Erythroblast (primary cell): ENCODE measurements around the gene CDH22.
A peak's percentile ranks its signal among the peaks of the same experiment; 100 is the strongest.

Source experiments
- DNase-seq, 2 experiments: peaks; one replicate each; lab custom pipeline; 2025; lab: John Stamatoyannopoulos, UW
- GATA1 ChIP-seq: IDR thresholded peaks from 2 replicates; pipeline ENCODE4 v1.6.1; 2011; ENCODE audit warnings: low read depth, mild to moderate bottlenecking, control low read depth, low read length, moderate library complexity
- POLR2A ChIP-seq: IDR thresholded peaks from 2 replicates; pipeline ENCODE4 v1.6.1; 2011; ENCODE audit warnings: mild to moderate bottlenecking, low read length

The CDH22 gene

DNA sequence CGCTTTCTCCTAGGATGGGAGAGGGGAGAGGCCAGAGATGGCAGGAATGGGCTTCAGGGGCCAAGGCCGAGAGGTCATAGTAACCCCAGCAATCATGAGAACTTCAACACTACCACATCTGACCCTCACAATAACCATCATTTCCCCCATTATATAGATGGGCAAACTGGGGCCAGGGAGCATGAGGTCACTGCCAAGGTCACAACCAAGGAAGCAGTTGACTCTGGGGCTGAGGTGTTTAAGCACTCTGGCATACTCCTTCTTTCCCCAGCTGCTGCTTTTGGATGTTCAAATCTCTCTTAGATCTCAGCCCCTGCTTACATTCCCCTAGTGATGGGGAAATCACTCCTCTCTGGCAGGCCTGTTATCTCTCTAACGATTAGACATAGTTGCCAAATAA, 39.6 kb downstream of the CDH22 start:
- DNase-seq = no peak
- no peak for TF ChIP-seq POLR2A
- no peak for TF ChIP-seq GATA1

DNA sequence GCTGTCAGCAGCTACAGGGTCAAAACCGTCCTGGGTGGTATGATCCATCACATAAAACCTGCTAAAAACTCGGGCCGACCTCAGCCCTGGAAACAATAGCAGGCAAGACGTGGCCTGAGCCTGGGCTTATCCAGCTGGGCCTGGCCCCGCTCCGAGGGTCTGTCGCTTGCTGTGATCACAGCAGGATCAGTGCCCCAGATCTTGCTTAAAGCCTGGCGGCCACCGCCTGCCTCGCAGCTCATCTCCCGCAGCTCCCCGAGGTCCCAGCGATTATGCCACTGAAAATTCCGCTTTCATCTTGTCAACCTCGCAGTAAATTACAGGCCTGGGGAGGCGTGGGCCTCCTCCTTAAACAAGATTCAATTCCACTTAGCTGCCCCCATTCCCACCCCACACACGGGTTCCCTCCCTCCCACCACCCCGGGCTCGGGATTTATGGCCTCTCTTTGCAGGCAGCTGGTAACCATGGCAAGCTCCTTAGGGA, 40.1 kb downstream of the CDH22 start:
- TF ChIP-seq GATA1 = no peak
- no peak for TF ChIP-seq POLR2A
- no peak for DNase-seq

GRCh38 chr20:46267108-46268105, 40.9 kb downstream of the CDH22 start:
- DNase-seq = no peak
- TF ChIP-seq GATA1 (no peak), POLR2A (no peak)

DNA sequence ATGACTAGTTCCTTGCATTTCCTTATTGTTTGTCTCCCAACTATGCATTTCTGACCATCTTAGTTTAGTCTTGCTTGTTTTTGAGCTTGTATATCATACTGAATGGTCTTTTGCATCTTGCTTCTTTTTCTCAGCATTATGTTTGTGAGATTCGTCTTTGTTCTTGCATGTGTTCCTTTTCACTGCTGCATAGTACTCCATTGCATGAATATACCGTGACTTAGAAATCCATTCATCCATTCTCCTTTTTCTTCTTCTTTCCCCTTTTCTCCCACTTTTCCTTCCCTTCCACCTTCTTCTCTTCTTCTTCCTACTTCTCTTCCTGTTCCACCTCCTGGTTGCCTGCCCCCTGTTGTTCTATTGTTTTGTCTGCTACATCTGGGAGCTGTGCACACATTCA, 42.8 kb downstream of the CDH22 start:
- DNase-seq = no peak
- TF ChIP-seq POLR2A = no peak
- no peak for TF ChIP-seq GATA1

GRCh38 chr20:46264391-46265266, 43.7 kb downstream of the CDH22 start:
- no peak for DNase-seq
- TF ChIP-seq GATA1 (no peak), POLR2A (no peak)

GRCh38 chr20:46261456-46262253, 46.6 kb downstream of the CDH22 start:
- no peak for TF ChIP-seq GATA1
- TF ChIP-seq POLR2A = no peak
- DNase-seq = no peak

GRCh38 chr20:46260936-46261454, 47.3 kb downstream of the CDH22 start:
- no peak for DNase-seq
- no peak for TF ChIP-seq GATA1
- TF ChIP-seq POLR2A = no peak

DNA sequence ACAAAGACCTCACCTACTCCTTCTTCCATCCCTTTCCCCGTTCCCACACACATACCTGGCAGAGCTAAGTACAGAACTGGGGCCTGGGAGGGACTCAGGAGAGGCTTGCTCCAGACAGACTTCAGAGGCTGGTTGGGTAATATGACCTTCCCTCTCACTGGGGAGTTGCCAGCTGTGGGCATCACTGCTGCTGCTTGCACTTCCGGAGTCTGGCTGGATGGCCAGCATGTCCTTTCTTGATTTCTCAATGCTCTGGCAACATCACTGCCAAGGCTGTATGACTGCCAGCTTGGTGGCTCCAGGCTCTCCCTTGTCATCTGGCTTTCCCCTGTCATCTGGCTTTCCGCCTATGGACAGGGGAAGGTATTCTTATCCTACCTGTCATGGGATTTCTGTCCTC, 47.8 kb downstream of the CDH22 start:
- TF ChIP-seq GATA1 (no peak), POLR2A (no peak)

GRCh38 chr20:46259260-46259859, 48.9 kb downstream of the CDH22 start:
- DNase-seq = no peak
- no peak for TF ChIP-seq GATA1
- TF ChIP-seq POLR2A = no peak

More for the DNA sequence above, 47.8 kb downstream of the CDH22 start:
- DNase-seq = no peak

- DNase-seq = no peak
- TF ChIP-seq POLR2A = no peak
- no peak for TF ChIP-seq GATA1
These were observed 50.4 kb downstream of the CDH22 start for GRCh38 chr20:46257887-46258286.

DNA sequence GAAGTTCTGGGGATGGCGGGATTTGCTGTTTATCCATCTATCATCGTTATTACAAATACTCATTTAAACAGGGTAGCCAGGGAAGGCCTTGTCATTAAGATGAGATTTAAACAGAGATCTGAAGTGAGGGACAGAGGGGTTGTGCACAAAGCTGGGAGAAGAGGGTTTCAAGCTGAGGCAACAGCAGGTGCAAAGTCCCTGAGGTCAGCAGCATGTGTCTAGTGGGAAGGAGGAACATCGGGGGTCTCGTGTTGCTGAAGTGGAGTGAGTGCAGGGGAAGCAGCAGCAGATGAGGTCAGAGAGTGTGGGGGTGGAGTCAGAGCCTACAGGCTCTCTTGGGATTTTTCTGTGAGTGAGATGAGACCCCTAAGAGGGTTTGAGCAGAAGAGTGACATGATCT, 52.0 kb downstream of the CDH22 start:
- DNase-seq = no peak
- TF ChIP-seq POLR2A = no peak
- TF ChIP-seq GATA1 = no peak

DNA sequence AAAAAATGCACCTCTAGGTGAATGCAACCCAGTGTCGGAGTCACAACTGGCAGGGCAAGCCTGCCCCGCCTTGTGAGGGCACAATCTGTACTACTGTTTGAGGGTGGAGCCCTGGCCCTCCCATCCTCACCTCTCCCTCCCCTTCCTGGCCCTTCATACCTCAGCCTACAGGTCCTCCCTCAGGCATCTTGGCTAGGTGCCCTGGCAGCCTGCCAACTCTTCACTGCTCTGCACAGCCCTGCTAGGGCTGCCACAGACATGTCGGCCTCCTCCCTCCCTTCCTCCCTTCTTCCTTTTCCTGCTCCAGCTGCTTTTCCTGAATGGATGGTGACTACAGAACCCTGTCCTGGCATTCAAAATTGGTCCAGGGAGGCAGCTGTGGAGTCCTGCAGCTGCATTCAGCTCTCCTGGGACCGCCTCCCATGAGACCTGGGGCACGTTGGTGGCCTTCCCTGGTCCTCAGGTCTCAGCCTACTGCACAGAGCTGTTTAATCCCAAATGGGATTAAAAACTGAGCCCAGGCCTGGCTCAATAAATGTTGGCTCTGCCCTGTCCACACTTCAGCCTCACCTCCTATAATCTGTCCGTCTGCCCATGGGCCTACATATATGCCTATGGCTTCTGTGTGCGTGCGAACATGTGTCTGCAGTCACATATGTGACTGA, 52.7 kb downstream of the CDH22 start:
- TF ChIP-seq POLR2A (no peak), GATA1 (no peak)
- DNase-seq = peak; percentile 32 to 71
